Limb (tissue), 2 donors: ENCODE data around the gene ITGA5.
"Not testable (repeated sequence)": the region's sequence is repeated elsewhere in the genome, so short reads cannot be mapped to it uniquely, and the experiment has no call there.

Experiments used
- DNase-seq, 2 donors: peaks; one replicate each; pipeline ENCODE4 v3.0.0-alpha.2; 2016; ENCODE audit errors: extremely low spot score in 2 of 2

ITGA5 gene

GRCh38 chr12:54355104-54355815, 63.8 kb downstream of the ITGA5 start:
- DNase-seq = peak; percentile 32 to 63

GRCh38 chr12:54354271-54354670, 64.8 kb downstream of the ITGA5 start:
- DNase-seq = not testable (repeated sequence)

GRCh38 chr12:54352891-54353874, 65.9 kb downstream of the ITGA5 start:
- peak; percentile 76 to 88 for DNase-seq

- DNase-seq = peak; percentile 83 to 93
These were observed 67.0 kb downstream of the ITGA5 start for GRCh38 chr12:54352022-54352531.

- DNase-seq = no peak
These were observed 67.7 kb downstream of the ITGA5 start for GRCh38 chr12:54351341-54351740.

GRCh38 chr12:54350743-54351142, 68.3 kb downstream of the ITGA5 start:
- DNase-seq = no peak

GRCh38 chr12:54349679-54350078, 69.4 kb downstream of the ITGA5 start:
- DNase-seq = no peak

- DNase-seq = no peak
These were observed 70.0 kb downstream of the ITGA5 start for GRCh38 chr12:54349036-54349435.
